HepG2 (cell line): ENCODE data around the gene ANTKMT. TPM values are rescaled to one million over a fixed set of nuclear protein-coding genes. Genes with fewer than 3 reads are reported as not detected.

Experiments
- CC2D1A ChIP-seq: sonication (generic); formaldehyde crosslinking; IDR thresholded peaks from 2 replicates; pipeline ENCODE4 v1.8.1; 2023; ENCODE audit warnings: mild to moderate bottlenecking, missing genetic modification reagents
- EHMT2 ChIP-seq: fragments of 200-600 bp; sonication (generic); IDR thresholded peaks from 2 replicates; pipeline ENCODE4 v1.7.0; 2017; ENCODE audit warnings: antibody characterized with exemption, low read depth, low read length, borderline replicate concordance
- ELF4 ChIP-seq: sonication (generic); formaldehyde crosslinking; IDR thresholded peaks from 2 replicates; pipeline ENCODE4 v1.5.0; 2020; ENCODE audit warnings: missing genetic modification reagents, mild to moderate bottlenecking, moderate library complexity, borderline replicate concordance
- ETV6 ChIP-seq: sonication (generic); formaldehyde crosslinking; conservative IDR thresholded peaks from 2 replicates; pipeline ENCODE4 v1.4.0; 2020; ENCODE audit warnings: missing genetic modification reagents
- GABPA ChIP-seq, 2 experiments: IDR thresholded peaks; 2 replicates each; pipeline ENCODE4 v1.6.1; 2011 to 2016; ENCODE audit warnings: low read depth in 2 of 2, low read length in 1 of 2, missing biosample characterization in 1 of 2, missing genetic modification characterization in 1 of 2
- GZF1 ChIP-seq: sonication (generic); formaldehyde crosslinking; IDR thresholded peaks from 2 replicates; pipeline ENCODE4 v1.5.1; 2020; ENCODE audit warnings: mild to moderate bottlenecking, missing genetic modification reagents
- HCFC1 ChIP-seq: fragments of 150-350 bp; IDR thresholded peaks from 2 replicates; pipeline ENCODE4 v1.6.1; 2014; ENCODE audit warnings: low read depth, low read length
- HIVEP1 ChIP-seq: sonication (generic); formaldehyde crosslinking; IDR thresholded peaks from 2 replicates; pipeline ENCODE4 v1.4.0; 2020; ENCODE audit warnings: mild to moderate bottlenecking, missing genetic modification reagents
- KLF12 ChIP-seq: sonication (generic); formaldehyde crosslinking; IDR thresholded peaks from 2 replicates; pipeline ENCODE4 v1.4.0; 2020; ENCODE audit warnings: missing genetic modification reagents, borderline replicate concordance
- NFE2 ChIP-seq: sonication (generic); formaldehyde crosslinking; IDR thresholded peaks from 2 replicates; pipeline ENCODE4 v1.4.0; 2020; ENCODE audit warnings: missing genetic modification reagents
- RBM22 ChIP-seq: fragments of 200-400 bp; formaldehyde crosslinking; optimal IDR thresholded peaks from 2 replicates; pipeline ENCODE3; 2017; ENCODE audit warnings: mild to moderate bottlenecking, low read length, moderate library complexity
- RORA ChIP-seq: sonication (generic); formaldehyde crosslinking; IDR thresholded peaks from 2 replicates; pipeline ENCODE4 v1.5.0; 2020; ENCODE audit warnings: mild to moderate bottlenecking, missing genetic modification reagents, moderate library complexity
- RXRB ChIP-seq: IDR thresholded peaks from 2 replicates; pipeline ENCODE4 v1.6.1; 2016; ENCODE audit warnings: borderline replicate concordance, missing genetic modification reagents, missing compliant biosample characterization
- TCF7 ChIP-seq: sonication (generic); IDR thresholded peaks from 2 replicates; pipeline ENCODE4 v1.6.1; 2016; ENCODE audit warnings: antibody characterized with exemption, low read depth
- TGIF2 ChIP-seq: IDR thresholded peaks from 2 replicates; pipeline ENCODE4 v1.6.1; 2016; ENCODE audit warnings: control low read depth, missing compliant biosample characterization
- ZFP90 ChIP-seq: sonication (generic); formaldehyde crosslinking; IDR thresholded peaks from 2 replicates; pipeline ENCODE4 v1.8.0; 2022; ENCODE audit warnings: missing genetic modification reagents, mild to moderate bottlenecking, inconsistent platforms, borderline replicate concordance
- ZNF101 ChIP-seq: sonication (generic); formaldehyde crosslinking; IDR thresholded peaks from 2 replicates; pipeline ENCODE4 v1.4.0; 2020; ENCODE audit warnings: mild to moderate bottlenecking, low read depth, missing genetic modification reagents, borderline replicate concordance
- ZNF20 ChIP-seq: sonication (generic); formaldehyde crosslinking; IDR thresholded peaks from 2 replicates; pipeline ENCODE4 v1.4.0; 2020; ENCODE audit warnings: mild to moderate bottlenecking, moderate library complexity, missing genetic modification reagents
- ZNF292 ChIP-seq: sonication (generic); formaldehyde crosslinking; IDR thresholded peaks from 2 replicates; pipeline ENCODE4 v1.8.1; 2022; ENCODE audit warnings: mild to moderate bottlenecking, low read depth, missing genetic modification reagents, borderline replicate concordance
- ZNF546 ChIP-seq: sonication (generic); formaldehyde crosslinking; conservative IDR thresholded peaks from 2 replicates; pipeline ENCODE4 v1.8.1; 2023; ENCODE audit warnings: mild to moderate bottlenecking, missing genetic modification reagents
- ZNF607 ChIP-seq: sonication (generic); formaldehyde crosslinking; IDR thresholded peaks from 2 replicates; pipeline ENCODE4 v1.5.1; 2020; ENCODE audit warnings: missing genetic modification reagents, mild to moderate bottlenecking, borderline replicate concordance
- ZNF678 ChIP-seq: sonication (generic); formaldehyde crosslinking; IDR thresholded peaks from 2 replicates; pipeline ENCODE4 v1.4.0; 2020; ENCODE audit warnings: mild to moderate bottlenecking, missing genetic modification reagents
- ZNF75D ChIP-seq: sonication (generic); formaldehyde crosslinking; IDR thresholded peaks from 2 replicates; pipeline ENCODE4 v1.8.1; 2023; ENCODE audit warnings: missing genetic modification reagents, mild to moderate bottlenecking, borderline replicate concordance
- ZNF816 ChIP-seq: sonication (generic); formaldehyde crosslinking; IDR thresholded peaks from 2 replicates; pipeline ENCODE4 v1.8.0; 2022; ENCODE audit warnings: missing genetic modification reagents, mild to moderate bottlenecking, borderline replicate concordance
- ZNF83 ChIP-seq: sonication (generic); formaldehyde crosslinking; IDR thresholded peaks from 2 replicates; pipeline ENCODE4 v1.4.0; 2020; ENCODE audit warnings: missing genetic modification reagents, mild to moderate bottlenecking, borderline replicate concordance
- ZSCAN29 ChIP-seq: sonication (generic); formaldehyde crosslinking; conservative IDR thresholded peaks from 2 replicates; pipeline ENCODE4 v1.4.0; 2020; ENCODE audit warnings: mild to moderate bottlenecking, missing genetic modification reagents
- polyA plus RNA-seq, 8 experiments: library from polyadenylated mRNA; depleted of rRNA in 3 of 8; stranded (reverse) in 7 of 8; unstranded in 1 of 8; fragments of >200 nt; fragmentation: Illumina TruSeq in 4 of 8; extraction: Trizol in 4 of 8; gene quantifications; 2 replicates each; pipeline versions ENCODE4 v1.2.1 to v1.2.3, GENCODE V29; 2011 to 2016; ENCODE audit warnings: low read depth in 4 of 8, missing spikeins in 1 of 8, mixed read lengths in 1 of 8; ENCODE audit not compliant: insufficient read depth in 1 of 8
- total RNA-seq, 5 experiments: library from RNA; depleted of rRNA; stranded (reverse); fragments of >200 nt; fragmentation: Illumina TruSeq; extraction: Trizol; gene quantifications; 2 replicates each; pipeline ENCODE4 v1.2.3, GENCODE V29; 2016; ENCODE audit warnings: low read depth in 1 of 5
- TF ChIP-seq, protein P1 (sequence below): sonication (generic); formaldehyde crosslinking; conservative IDR thresholded peaks from 2 replicates; pipeline ENCODE4 v1.4.0; 2020; ENCODE audit warnings: missing genetic modification reagents
- TF ChIP-seq, protein P2 (sequence below): sonication (generic); formaldehyde crosslinking; IDR thresholded peaks from 2 replicates; pipeline ENCODE4 v1.4.0; 2020; ENCODE audit warnings: missing genetic modification reagents

The ANTKMT gene
- total and polyA plus RNA-seq, 2 of the 13 experiments (the other 11 are each of a cell fraction or from before 2014, with no cell fraction given), result 7.5 to 47.8 TPM

DNA sequence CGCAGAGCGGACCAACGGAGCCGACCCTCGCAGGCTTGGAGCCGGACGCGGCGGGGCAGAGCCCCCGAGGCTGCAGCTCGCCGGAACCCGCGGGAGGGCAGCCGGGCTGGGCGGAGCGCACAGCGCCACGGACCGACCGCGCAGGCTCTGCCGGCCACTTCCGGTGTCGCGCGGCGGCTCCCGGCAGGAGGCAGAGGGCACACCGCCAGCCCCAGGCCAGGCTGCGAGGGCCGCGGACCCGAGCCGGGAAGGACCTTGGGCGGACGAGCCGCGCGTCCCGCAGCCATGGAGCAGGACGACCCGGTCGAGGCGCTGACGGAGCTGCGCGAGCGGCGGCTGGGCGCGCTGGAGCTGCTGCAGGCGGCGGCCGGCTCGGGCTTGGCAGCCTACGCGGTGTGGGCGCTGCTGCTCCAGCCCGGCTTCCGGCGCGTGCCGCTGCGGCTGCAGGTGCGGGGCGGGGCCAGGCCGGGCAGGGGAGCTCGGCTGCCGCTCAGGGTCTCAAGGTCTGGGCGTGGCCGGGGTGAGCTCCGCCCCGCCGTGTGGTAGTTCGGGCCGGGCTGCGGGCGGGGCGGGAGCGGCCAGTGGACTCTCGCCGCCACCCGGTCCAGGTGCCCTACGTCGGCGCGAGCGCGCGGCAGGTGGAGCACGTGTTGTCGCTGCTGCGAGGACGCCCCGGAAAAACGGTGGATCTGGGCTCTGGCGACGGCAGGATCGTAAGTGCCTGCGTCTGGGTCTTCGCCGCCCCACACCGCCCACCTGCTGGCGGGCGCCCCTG is at the start of gene ANTKMT (continued):
- TF ChIP-seq HIVEP1 (CRISPR knock-in tag) (peak; percentile 55; the same call in 1 of the 2 replicates), TCF7 (no peak), ZNF546 (no peak), ZNF75D (no peak), GABPA (IDR thresholded peaks at IDR 0.05; ENCODE audit: low read depth, low read length) (peak; percentile 85), GABPA (CRISPR knock-in tag; IDR thresholded peaks at IDR 0.05; ENCODE audit: low read depth) (peak; percentile 78), ZSCAN29 (CRISPR knock-in tag) (0 out of 2 replicates have a peak, but pooled peaks have one; percentile 20), HCFC1 (peak; percentile 58), ETV6 (CRISPR knock-in tag) (peak; percentile 74; the same call in 1 of the 2 replicates), ZNF20 (no peak), RORA (CRISPR knock-in tag) (no peak), RXRB (peak; percentile 32; the same call in 1 of the 2 replicates), CC2D1A (CRISPR knock-in tag) (no peak), ELF4 (CRISPR knock-in tag) (no peak), ZNF292 (CRISPR knock-in tag) (no peak), GZF1 (CRISPR knock-in tag) (peak; percentile 47; the same call in 1 of the 2 replicates), TGIF2 (CRISPR knock-in tag) (0 out of 2 replicates have a peak, but pooled peaks have one; percentile 34), ZFP90 (CRISPR knock-in tag) (0 out of 2 replicates have a peak, but pooled peaks have one; percentile 67), KLF12 (peak; percentile 65; the same call in 1 of the 2 replicates), ZNF816 (peak; percentile 76; the same call in 1 of the 2 replicates), ZNF678 (CRISPR knock-in tag) (0 out of 2 replicates have a peak, but pooled peaks have one; percentile 69), ZNF607 (peak; percentile 90; the same call in 1 of the 2 replicates), ZNF101 (0 out of 2 replicates have a peak, but pooled peaks have one; percentile 63), NFE2 (CRISPR knock-in tag) (no peak), RBM22 (no peak), ZNF83 (CRISPR knock-in tag) (0 out of 2 replicates have a peak, but pooled peaks have one; percentile 54), EHMT2 (no peak)
- TF ChIP-seq, protein P1, sequence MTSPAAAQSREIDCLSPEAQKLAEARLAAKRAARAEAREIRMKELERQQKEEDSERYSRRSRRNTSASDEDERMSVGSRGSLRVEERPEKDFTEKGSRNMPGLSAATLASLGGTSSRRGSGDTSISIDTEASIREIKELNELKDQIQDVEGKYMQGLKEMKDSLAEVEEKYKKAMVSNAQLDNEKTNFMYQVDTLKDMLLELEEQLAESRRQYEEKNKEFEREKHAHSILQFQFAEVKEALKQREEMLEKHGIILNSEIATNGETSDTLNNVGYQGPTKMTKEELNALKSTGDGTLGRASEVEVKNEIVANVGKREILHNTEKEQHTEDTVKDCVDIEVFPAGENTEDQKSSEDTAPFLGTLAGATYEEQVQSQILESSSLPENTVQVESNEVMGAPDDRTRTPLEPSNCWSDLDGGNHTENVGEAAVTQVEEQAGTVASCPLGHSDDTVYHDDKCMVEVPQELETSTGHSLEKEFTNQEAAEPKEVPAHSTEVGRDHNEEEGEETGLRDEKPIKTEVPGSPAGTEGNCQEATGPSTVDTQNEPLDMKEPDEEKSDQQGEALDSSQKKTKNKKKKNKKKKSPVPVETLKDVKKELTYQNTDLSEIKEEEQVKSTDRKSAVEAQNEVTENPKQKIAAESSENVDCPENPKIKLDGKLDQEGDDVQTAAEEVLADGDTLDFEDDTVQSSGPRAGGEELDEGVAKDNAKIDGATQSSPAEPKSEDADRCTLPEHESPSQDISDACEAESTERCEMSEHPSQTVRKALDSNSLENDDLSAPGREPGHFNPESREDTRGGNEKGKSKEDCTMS (CRISPR knock-in tag), result no peak
- TF ChIP-seq, protein P2, sequence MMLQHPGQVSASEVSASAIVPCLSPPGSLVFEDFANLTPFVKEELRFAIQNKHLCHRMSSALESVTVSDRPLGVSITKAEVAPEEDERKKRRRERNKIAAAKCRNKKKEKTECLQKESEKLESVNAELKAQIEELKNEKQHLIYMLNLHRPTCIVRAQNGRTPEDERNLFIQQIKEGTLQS (CRISPR knock-in tag), result peak; percentile 58; the same call in 1 of the 2 replicates
